Common myeloid progenitor, CD34-positive (primary cell): Measurements from ENCODE around the gene FILIP1. TPM values are rescaled to one million over a fixed set of nuclear protein-coding genes. Genes with fewer than 3 reads are reported as not detected.

ENCODE experiments used
- CTCF ChIA-PET: fragments of 350-600 bp; sonication (Branson Sonifier 250); formaldehyde crosslinking; loops from one replicate; lab custom pipeline; 2021; ENCODE audit warnings: antibody characterized with exemption; lab: Charles Lee
- POLR2A ChIA-PET: fragments of 350-600 bp; sonication (Branson Sonifier 250); formaldehyde crosslinking; loops from one replicate; lab custom pipeline; 2021; ENCODE audit warnings: antibody characterized with exemption; lab: Charles Lee
- DNase-seq, 3 donors: peaks; one replicate each; pipeline versions ENCODE4 v3.0.0 to v3.0.0-alpha.2; 2013
- H3K27ac ChIP-seq, 2 experiments: 1 replicate in 1 of 2; 2 replicates in 1 of 2; pipeline ENCODE4 v1.7.0; 2013; ENCODE audit warnings: inconsistent platforms in 2 of 2, low read length in 2 of 2, mild to moderate bottlenecking in 2 of 2, low read depth in 1 of 2, moderate library complexity in 1 of 2; ENCODE audit not compliant: severe bottlenecking in 2 of 2, insufficient read depth in 1 of 2, poor library complexity in 1 of 2
- H3K27me3 ChIP-seq, 5 experiments: replicated peaks in 2 of 5; 1 replicate in 3 of 5; 2 replicates in 2 of 5; pipeline versions ENCODE4 v1.6.1 to v1.7.0; 2013; ENCODE audit warnings: low read length in 4 of 5, mild to moderate bottlenecking in 2 of 5, moderate library complexity in 2 of 5, inconsistent platforms in 1 of 5; ENCODE audit not compliant: insufficient read depth in 5 of 5, control insufficient read depth in 4 of 5
- H3K36me3 ChIP-seq, 4 experiments: 1 replicate in 2 of 4; 2 replicates in 2 of 4; pipeline versions ENCODE4 v1.6.1 to v1.7.0; 2013; ENCODE audit warnings: low read length in 3 of 4, control low read depth in 1 of 4, mild to moderate bottlenecking in 1 of 4; ENCODE audit not compliant: control insufficient read depth in 4 of 4, insufficient read depth in 4 of 4
- H3K4me1 ChIP-seq, 4 experiments: 1 replicate in 3 of 4; 2 replicates in 1 of 4; pipeline versions ENCODE4 v1.6.1 to v1.7.1; 2013; ENCODE audit warnings: low read length in 3 of 4, mild to moderate bottlenecking in 3 of 4, control low read depth in 1 of 4, inconsistent platforms in 1 of 4, moderate library complexity in 1 of 4; ENCODE audit not compliant: control insufficient read depth in 4 of 4, insufficient read depth in 4 of 4; ENCODE audit errors: control extremely low read depth in 1 of 4
- H3K4me3 ChIP-seq, 7 experiments: 1 replicate in 4 of 7; 2 replicates in 3 of 7; pipeline versions ENCODE4 v1.5.1 to v1.7.0; 2013; ENCODE audit warnings: mild to moderate bottlenecking in 7 of 7, low read length in 6 of 7, moderate library complexity in 6 of 7, inconsistent platforms in 2 of 7, low read depth in 2 of 7, control low read depth in 1 of 7; ENCODE audit not compliant: insufficient read depth in 4 of 7, control insufficient read depth in 1 of 7; ENCODE audit errors: extremely low read depth in 1 of 7
- H3K9me3 ChIP-seq, 5 experiments: 1 replicate in 4 of 5; 2 replicates in 1 of 5; pipeline versions ENCODE4 v1.6.1 to v1.7.1; 2013; ENCODE audit warnings: low read length in 4 of 5, mild to moderate bottlenecking in 2 of 5, inconsistent platforms in 1 of 5, low read depth in 1 of 5, moderate library complexity in 1 of 5; ENCODE audit not compliant: control insufficient read depth in 4 of 5, insufficient read depth in 2 of 5; ENCODE audit errors: control extremely low read depth in 1 of 5
- WGBS: methylation state at CpG from one replicate; pipeline ENCODE4 v1.1.5; 2013; ENCODE audit not compliant: insufficient coverage; 5-methylcytosine and 5-hydroxymethylcytosine counted together
- polyA plus RNA-seq: library from polyadenylated mRNA; unstranded; fragments of 120-200 nt; gene quantifications from one replicate; pipeline ENCODE4 v1.2.1, GENCODE V29; 2013

Gene FILIP1
- 0.29 TPM for polyA plus RNA-seq

- Histone ChIP-seq H3K36me3 (no peaks in the 10 kb centered on the region), H3K4me1 (no peaks in the 10 kb centered on the region), H3K27ac (no peak within 1 kb of the TSS), H3K27me3 (peaks cover 0 to 31% (median 8%) of the 10 kb centered on the region in 5 experiments), H3K4me3 (no peak within 1 kb of the TSS), H3K9me3 (no peaks in the 10 kb centered on the region)
- 45% methylated on average over 3 of the region's 10 CpGs for WGBS
- ChIA-PET POLR2A (no interaction called here), CTCF (no interaction called here)
- DNase-seq: no peak
Observed at GRCh38 chr6:75493400-75494064, at the start of gene FILIP1. FILIP1 (minus strand) TSS chr6:75493800; CDS start chr6:75414972, 78,828 bp downstream.

- no peaks in the 10 kb centered on the region for H3K27me3 ChIP-seq
- WGBS: 100% methylated on average over 2 of the region's 2 CpGs
- CTCF ChIA-PET: no interaction called here
Observed at GRCh38 chr6:75543311-75543710, 49.7 kb upstream of the FILIP1 start.

GRCh38 chr6:75539136-75539535 lies 45.5 kb upstream of the FILIP1 start:
- ChIA-PET CTCF (interaction anchor here (1.1 to 1.4 kb wide), 2 partner anchors 9 to 12 kb away, joined by 3 to 4 read pairs; no protein-coding TSS in a partner anchor), POLR2A (no interaction called here)
- DNase-seq: no peak
- H3K9me3 ChIP-seq: no peaks in the 10 kb centered on the region
- 96% methylated on average over 3 of the region's 4 CpGs for WGBS
- H3K36me3 ChIP-seq: no peaks in the 10 kb centered on the region
- no peaks in the 10 kb centered on the region for H3K27me3 ChIP-seq
- no peaks in the 10 kb centered on the region for H3K4me1 ChIP-seq
- H3K27ac ChIP-seq: no peak overlapping the region
- no peak overlapping the region for H3K4me3 ChIP-seq

More at GRCh38 chr6:75543311-75543710, 49.7 kb upstream of the FILIP1 start:
- H3K4me1 ChIP-seq: no peaks in the 10 kb centered on the region
- H3K36me3 ChIP-seq: no peaks in the 10 kb centered on the region
- POLR2A ChIA-PET: no interaction called here
- no peak for DNase-seq
- no peak overlapping the region for H3K4me3 ChIP-seq
- H3K27ac ChIP-seq: no peak overlapping the region
- H3K9me3 ChIP-seq: no peaks in the 10 kb centered on the region

GRCh38 chr6:75532521-75532920 lies 38.9 kb upstream of the FILIP1 start:
- Histone ChIP-seq H3K36me3 (no peaks in the 10 kb centered on the region), H3K27ac (no peak overlapping the region), H3K27me3 (peaks cover 0 to 2% (median under 1%) of the 10 kb centered on the region in 5 experiments), H3K4me3 (no peak overlapping the region), H3K4me1 (no peaks in the 10 kb centered on the region), H3K9me3 (no peaks in the 10 kb centered on the region)
- WGBS: 100% methylated on average over 1 of the region's 1 CpG
- POLR2A ChIA-PET: no interaction called here
- CTCF ChIA-PET: no interaction called here
- DNase-seq: no peak

DNA sequence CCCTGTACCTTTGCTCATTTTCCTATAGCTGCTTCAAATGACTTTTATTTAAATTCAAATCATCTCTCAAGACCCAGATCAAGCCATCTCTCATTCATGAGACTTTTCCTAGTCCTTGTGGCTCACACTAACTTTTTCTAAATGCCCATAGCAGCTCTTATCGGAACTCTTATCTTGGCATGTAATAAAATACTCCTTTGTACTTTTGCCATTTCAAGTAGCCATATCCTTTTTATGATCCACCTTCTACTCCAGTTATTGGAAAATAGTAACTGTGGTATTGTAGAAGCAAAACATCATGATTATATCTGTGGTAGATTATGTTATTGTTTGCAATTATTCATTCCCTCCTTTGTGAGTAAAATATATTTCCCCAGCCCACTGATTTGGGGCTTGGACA lies 37.6 kb upstream of the FILIP1 start:
- WGBS: no CpG with 5 or more reads among the region's 1 CpG
- CTCF ChIA-PET: interaction anchor here (0.9 kb wide), 1 partner anchor 264 kb away, joined by 3 read pairs; no protein-coding TSS in a partner anchor
- H3K4me1 ChIP-seq: no peaks in the 10 kb centered on the region

DNA sequence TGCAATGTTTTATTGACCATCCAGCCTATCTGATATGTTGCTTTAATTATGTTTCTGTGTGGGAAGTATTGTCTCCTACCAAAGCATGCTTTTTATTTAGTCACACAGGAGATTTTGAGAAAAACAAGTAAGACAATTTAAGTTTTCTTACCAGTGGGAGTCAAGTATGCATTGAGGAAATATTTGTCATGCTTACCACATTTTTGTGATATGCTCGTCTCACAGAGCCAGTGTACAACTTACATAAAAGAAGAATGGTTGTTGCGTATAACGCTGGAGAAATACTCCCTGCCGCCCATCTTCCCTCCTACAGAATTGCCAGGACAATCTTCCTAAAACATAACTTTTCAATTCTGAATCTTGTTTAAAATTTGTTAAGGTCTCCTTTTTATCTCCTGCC lies 37.1 kb upstream of the FILIP1 start:
- no peak for DNase-seq
- CTCF ChIA-PET: interaction anchor here (0.7 to 0.9 kb wide), 2 partner anchors 9 to 264 kb away, joined by 3 to 4 read pairs; no protein-coding TSS in a partner anchor
- no peak overlapping the region for H3K27ac ChIP-seq
- no peaks in the 10 kb centered on the region for H3K36me3 ChIP-seq
- no peaks in the 10 kb centered on the region for H3K4me1 ChIP-seq
- POLR2A ChIA-PET: no interaction called here
- H3K9me3 ChIP-seq: no peaks in the 10 kb centered on the region
- 100% methylated on average over 3 of the region's 4 CpGs for WGBS
- H3K27me3 ChIP-seq: peaks cover 0 to 4% (median 2%) of the 10 kb centered on the region in 5 experiments
- no peak overlapping the region for H3K4me3 ChIP-seq

More for the DNA sequence above, 37.6 kb upstream of the FILIP1 start:
- H3K27me3 ChIP-seq: peaks cover 0 to 4% (median 2%) of the 10 kb centered on the region in 5 experiments
- no peak for DNase-seq
- H3K4me3 ChIP-seq: no peak overlapping the region
- H3K9me3 ChIP-seq: no peaks in the 10 kb centered on the region
- POLR2A ChIA-PET: no interaction called here
- no peak overlapping the region for H3K27ac ChIP-seq
- no peaks in the 10 kb centered on the region for H3K36me3 ChIP-seq

DNA sequence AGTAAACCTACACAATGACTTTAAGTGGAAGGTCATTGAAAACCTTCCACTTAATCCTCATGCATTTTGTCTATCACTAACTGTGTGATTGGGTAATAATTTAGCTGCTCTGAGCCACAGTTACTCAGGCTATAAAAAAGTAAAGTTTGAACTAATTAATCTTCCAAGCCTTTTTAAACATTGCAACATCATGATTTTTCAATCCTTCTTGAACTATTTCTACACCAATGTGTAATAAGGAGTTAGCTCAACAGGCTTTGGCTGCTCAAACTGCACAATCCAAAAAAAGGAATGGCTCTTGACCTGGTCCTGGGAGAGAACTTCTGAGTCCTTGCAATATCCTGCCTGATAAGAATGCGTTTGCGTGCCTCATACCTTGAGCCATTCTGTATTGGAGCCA lies 34.8 kb upstream of the FILIP1 start:
- 100% methylated on average over 2 of the region's 2 CpGs for WGBS

More for the DNA sequence above, 34.8 kb upstream of the FILIP1 start:
- no peak overlapping the region for H3K27ac ChIP-seq
- H3K36me3 ChIP-seq: no peaks in the 10 kb centered on the region
- ChIA-PET POLR2A (no interaction called here), CTCF (interaction anchor here (0.8 to 2.5 kb wide), 4 partner anchors 8 to 262 kb away, joined by 3 to 23 read pairs (median 4); no protein-coding TSS in a partner anchor)
- H3K27me3 ChIP-seq: peaks cover 0 to 4% (median 2%) of the 10 kb centered on the region in 5 experiments
- no peak for DNase-seq
- no peak overlapping the region for H3K4me3 ChIP-seq
- no peaks in the 10 kb centered on the region for H3K9me3 ChIP-seq
- no peaks in the 10 kb centered on the region for H3K4me1 ChIP-seq
